PC-9 (cell line): ENCODE data around the gene CRTC3. TPM values are rescaled to one million over a fixed set of nuclear protein-coding genes. Genes with fewer than 3 reads are reported as not detected.

Source experiments
- BruUV-seq: library from RNA; stranded (reverse); fragments of 400-500 nt; replicated peaks from 2 replicates; lab custom pipeline; 2021; lab: Mats Ljungman, UMichigan
- CTCF ChIA-PET: fragments of 300-600 bp; sonication (Branson Sonifier 250); formaldehyde crosslinking; loops from one replicate; lab custom pipeline; 2022; ENCODE audit warnings: antibody characterized with exemption; lab: Charles Lee
- POLR2A ChIA-PET: fragments of 300-600 bp; sonication (Branson Sonifier 250); formaldehyde crosslinking; loops from one replicate; lab custom pipeline; 2022; ENCODE audit warnings: antibody characterized with exemption; ENCODE audit not compliant: unreplicated experiment; lab: Charles Lee
- DNase-seq, 2 experiments: peaks; one replicate each; pipeline versions ENCODE4 v3.0.0 to v3.0.0-alpha.2; 2015 to 2022; ENCODE audit warnings: mixed read lengths in 1 of 2
- H2AFZ ChIP-seq: fragments of 200-600 bp; sonication (generic); 2 replicates; pipeline ENCODE4 v1.8.1; 2017; ENCODE audit warnings: antibody characterized with exemption
- H3F3A ChIP-seq: fragments of 200-600 bp; sonication (generic); 2 replicates; pipeline ENCODE4 v1.8.1; 2017; ENCODE audit warnings: antibody characterized with exemption, mild to moderate bottlenecking, low read depth; ENCODE audit not compliant: insufficient read depth
- H3K27ac ChIP-seq: fragments of 200-600 bp; sonication (generic); 2 replicates; pipeline ENCODE4 v1.6.1; 2016; ENCODE audit warnings: mixed run types
- H3K27me3 ChIP-seq: fragments of 200-600 bp; sonication (generic); 2 replicates; pipeline ENCODE4 v1.6.1; 2016; ENCODE audit warnings: low read depth, mixed run types; ENCODE audit not compliant: insufficient read depth
- H3K36me3 ChIP-seq: fragments of 200-600 bp; sonication (generic); 2 replicates; pipeline ENCODE4 v1.6.1; 2016; ENCODE audit warnings: low read depth, mixed run types
- H3K4me1 ChIP-seq: fragments of 200-600 bp; sonication (generic); replicated peaks from 2 replicates; pipeline ENCODE4 v1.6.1; 2016; ENCODE audit warnings: mixed run types; ENCODE audit not compliant: insufficient read depth
- H3K4me2 ChIP-seq: fragments of 200-600 bp; sonication (generic); 2 replicates; pipeline ENCODE4 v1.6.1; 2017; ENCODE audit warnings: mixed run types
- H3K4me3 ChIP-seq: fragments of 200-600 bp; sonication (generic); 2 replicates; pipeline ENCODE4 v1.6.1; 2016; ENCODE audit warnings: mixed run types
- H3K79me2 ChIP-seq: fragments of 200-600 bp; sonication (generic); 2 replicates; pipeline ENCODE4 v1.6.1; 2017; ENCODE audit warnings: low read depth, mixed run types
- H3K9me2 ChIP-seq: fragments of 200-600 bp; sonication (generic); 2 replicates; pipeline ENCODE4 v1.8.1; 2017; ENCODE audit warnings: mild to moderate bottlenecking; ENCODE audit not compliant: insufficient read depth
- H3K9me3 ChIP-seq: fragments of 200-600 bp; sonication (generic); 2 replicates; pipeline ENCODE4 v1.8.1; 2016; ENCODE audit warnings: low read depth; ENCODE audit not compliant: insufficient read depth
- H4K20me1 ChIP-seq: fragments of 200-600 bp; sonication (generic); 2 replicates; pipeline ENCODE4 v1.8.1; 2017; ENCODE audit not compliant: insufficient read depth
- EZH2 ChIP-seq: fragments of 200-600 bp; sonication (generic); IDR thresholded peaks from 2 replicates; pipeline ENCODE4 v1.8.0; 2017; ENCODE audit warnings: antibody characterized with exemption, low read depth
- intact Hi-C: fragments of 100-400 bp; cut with micrococcal nuclease; formaldehyde crosslinking; loops from one replicate; pipeline ENCODE4 v1.10.0; 2022; ENCODE audit not compliant: unreplicated experiment
- total RNA-seq: library from RNA; stranded (reverse); gene quantifications from 2 replicates; pipeline ENCODE4 v1.2.3, GENCODE V29; 2021
- TF ChIP-seq, protein P1 (sequence below): fragments of 200-600 bp; sonication (generic); conservative IDR thresholded peaks from 2 replicates; pipeline ENCODE4 v1.6.1; 2017; ENCODE audit warnings: mixed run types, antibody characterized with exemption, mild to moderate bottlenecking, moderate library complexity

The CRTC3 gene
- total RNA-seq, 1 experiment from 2014 or later, result 18.6 TPM

GRCh38 chr15:90683876-90684275 lies 154.2 kb downstream of the CRTC3 start:
- Histone ChIP-seq H3K4me3 (no peak overlapping the region), H3K4me1 (peaks cover 18% of the 10 kb centered on the region), H3K9me2 (no peaks in the 10 kb centered on the region), H3K79me2 (no peaks in the 10 kb centered on the region), H3K9me3 (no peaks in the 10 kb centered on the region), H4K20me1 (no peaks in the 10 kb centered on the region), H3K27ac (no peak overlapping the region), H3K36me3 (no peaks in the 10 kb centered on the region), H3K4me2 (no peak overlapping the region), H3F3A (peaks cover 22% of the 10 kb centered on the region; the same call in 1 of the 2 replicates), H2AFZ (no peak overlapping the region), H3K27me3 (no peaks in the 10 kb centered on the region)
- BruUV-seq, result no TSS peak
- no peak for DNase-seq
- CTCF ChIA-PET, result no interaction called here
- POLR2A ChIA-PET, result no interaction called here
- TF ChIP-seq EZH2, result no peak
- TF ChIP-seq, protein P1, sequence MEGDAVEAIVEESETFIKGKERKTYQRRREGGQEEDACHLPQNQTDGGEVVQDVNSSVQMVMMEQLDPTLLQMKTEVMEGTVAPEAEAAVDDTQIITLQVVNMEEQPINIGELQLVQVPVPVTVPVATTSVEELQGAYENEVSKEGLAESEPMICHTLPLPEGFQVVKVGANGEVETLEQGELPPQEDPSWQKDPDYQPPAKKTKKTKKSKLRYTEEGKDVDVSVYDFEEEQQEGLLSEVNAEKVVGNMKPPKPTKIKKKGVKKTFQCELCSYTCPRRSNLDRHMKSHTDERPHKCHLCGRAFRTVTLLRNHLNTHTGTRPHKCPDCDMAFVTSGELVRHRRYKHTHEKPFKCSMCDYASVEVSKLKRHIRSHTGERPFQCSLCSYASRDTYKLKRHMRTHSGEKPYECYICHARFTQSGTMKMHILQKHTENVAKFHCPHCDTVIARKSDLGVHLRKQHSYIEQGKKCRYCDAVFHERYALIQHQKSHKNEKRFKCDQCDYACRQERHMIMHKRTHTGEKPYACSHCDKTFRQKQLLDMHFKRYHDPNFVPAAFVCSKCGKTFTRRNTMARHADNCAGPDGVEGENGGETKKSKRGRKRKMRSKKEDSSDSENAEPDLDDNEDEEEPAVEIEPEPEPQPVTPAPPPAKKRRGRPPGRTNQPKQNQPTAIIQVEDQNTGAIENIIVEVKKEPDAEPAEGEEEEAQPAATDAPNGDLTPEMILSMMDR, result no peak
- intact Hi-C loops, result no loop called here

DNA sequence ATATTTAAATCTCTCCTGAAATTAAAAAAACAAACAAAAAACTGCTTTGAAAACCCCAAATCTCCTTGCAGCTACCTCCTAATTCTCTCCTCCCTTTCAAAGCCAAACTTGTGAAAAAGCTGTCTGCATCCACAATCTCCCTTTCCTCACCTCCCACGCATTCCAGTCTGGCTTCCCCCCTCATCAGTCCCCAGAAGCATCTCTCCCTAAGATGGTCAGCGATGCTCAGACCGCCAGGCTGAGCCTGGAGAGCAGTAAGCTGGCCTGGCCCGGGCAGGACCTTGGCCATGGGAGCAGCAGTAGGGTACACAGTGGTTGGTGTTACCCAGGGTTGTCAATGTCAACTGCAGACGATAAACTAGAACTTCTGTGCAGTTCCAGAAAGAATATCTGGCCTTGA lies 154.6 kb downstream of the CRTC3 start:
- H3K9me2 ChIP-seq, result no peaks in the 10 kb centered on the region
- no peak overlapping the region for H3K4me2 ChIP-seq
- intact Hi-C loops, result no loop called here
- no peak for DNase-seq
- peaks cover 22% of the 10 kb centered on the region; the same call in 1 of the 2 replicates for H3F3A ChIP-seq
- no TSS peak for BruUV-seq
- no peak overlapping the region for H3K27ac ChIP-seq
- no peaks in the 10 kb centered on the region for H3K36me3 ChIP-seq
- CTCF ChIA-PET, result no interaction called here
- H3K4me3 ChIP-seq, result no peak overlapping the region
- no peaks in the 10 kb centered on the region for H3K9me3 ChIP-seq
- H3K27me3 ChIP-seq, result no peaks in the 10 kb centered on the region
- H3K4me1 ChIP-seq, result peaks cover 18% of the 10 kb centered on the region
- no peaks in the 10 kb centered on the region for H4K20me1 ChIP-seq
- no peaks in the 10 kb centered on the region for H3K79me2 ChIP-seq
- POLR2A ChIA-PET, result no interaction called here
- H2AFZ ChIP-seq, result no peak overlapping the region
- TF ChIP-seq EZH2, result no peak
- TF ChIP-seq, protein P1, result no peak

- no peaks in the 10 kb centered on the region for H3K36me3 ChIP-seq
- no peak overlapping the region for H2AFZ ChIP-seq
- H3K4me3 ChIP-seq, result no peak overlapping the region
- no peak for TF ChIP-seq EZH2
- TF ChIP-seq, protein P1, result no peak
- H3K27me3 ChIP-seq, result no peaks in the 10 kb centered on the region
- POLR2A ChIA-PET, result interaction anchor here (0.6 to 0.9 kb wide), 2 partner anchors 125 to 155 kb away, joined by 3 to 10 read pairs; no protein-coding TSS in a partner anchor
- no peak overlapping the region for H3K4me2 ChIP-seq
- H3K9me3 ChIP-seq, result no peaks in the 10 kb centered on the region
- BruUV-seq, result no TSS peak
- no peaks in the 10 kb centered on the region for H3K79me2 ChIP-seq
- H3K27ac ChIP-seq, result no peak overlapping the region
- no peaks in the 10 kb centered on the region for H4K20me1 ChIP-seq
- CTCF ChIA-PET, result no interaction called here
- no peaks in the 10 kb centered on the region for H3K9me2 ChIP-seq
- DNase-seq, result no peak
- intact Hi-C loops, result no loop called here
- H3K4me1 ChIP-seq, result peaks cover 8% of the 10 kb centered on the region
- peaks cover 11% of the 10 kb centered on the region; the same call in 1 of the 2 replicates for H3F3A ChIP-seq
Measured at GRCh38 chr15:90685591-90686434, 156.1 kb downstream of the CRTC3 start.
